Right cardiac atrium (tissue), 5 donors: ENCODE data around the gene METTL15. TPM values are rescaled to one million over a fixed set of nuclear protein-coding genes. Genes with fewer than 3 reads are reported as not detected.

Experiments
- ATAC-seq, 2 donors: fragments of 200-7000 bp; cut with Tn5 transposase; one replicate each; pipeline versions ENCODE4 v1.8.0 to v1.9.1; 2020; ENCODE audit warnings: moderate library complexity in 2 of 2, mild to moderate bottlenecking in 1 of 2
- DNase-seq, 3 donors: peaks; one replicate each; pipeline ENCODE4 v3.0.0-alpha.2; 2020
- H3K27ac ChIP-seq: one replicate; pipeline ENCODE4 v1.5.1; 2013; ENCODE audit warnings: mild to moderate bottlenecking, low read length, control low read depth, moderate library complexity
- H3K27me3 ChIP-seq: one replicate; pipeline ENCODE4 v1.6.1; 2013; ENCODE audit not compliant: control insufficient read depth, insufficient read depth
- H3K4me1 ChIP-seq: one replicate; pipeline ENCODE4 v1.6.1; 2013; ENCODE audit warnings: low read length; ENCODE audit not compliant: control insufficient read depth, insufficient read depth
- H3K4me3 ChIP-seq: one replicate; pipeline ENCODE4 v1.5.1; 2013; ENCODE audit warnings: low read length, control low read depth
- H3K9me3 ChIP-seq: one replicate; pipeline ENCODE4 v1.6.1; 2013; ENCODE audit warnings: low read length; ENCODE audit not compliant: control insufficient read depth
- WGBS: extraction: QIAGEN DNeasy Blood & Tissue Kit; methylation state at CpG from one replicate; pipeline ENCODE4 v1.1.7; 2013; 5-methylcytosine and 5-hydroxymethylcytosine counted together
- intact Hi-C, 4 donors: fragments of 100-400 bp; cut with DNase I; formaldehyde crosslinking; loops; one replicate each; pipeline versions ENCODE4 v1.11.0 to v1.14.0; 2022 to 2023
- polyA plus RNA-seq: library from polyadenylated mRNA; stranded (reverse); fragments of 200-250 nt; gene quantifications from one replicate; pipeline ENCODE4 v1.2.3, GENCODE V29; 2013
- total RNA-seq, 4 donors: library from RNA; stranded (reverse); fragmentation: NEBNext Ultra II Directional; extraction: Animal tissue kit (Norgen Biotek cat#: 25700); gene quantifications; one replicate each; pipeline ENCODE4 v1.2.1, GENCODE V29; 2021
- donor health status: healthy with polysubstance abuse.
- donor health status: DM: no; HTN: yes; CAD: no.
- donor health status: DM: no; HTN: no; CAD: no.
- donor health status: DM: no; HTN: yes; CAD: no; lungs with severe emphysema.
- donor health status: DM: yes; HTN: yes; CAD: no.

METTL15 gene
- total and polyA plus RNA-seq, 5 donors = 4.8 to 10.2 (median 8.8) TPM

GRCh38 chr11:28139841-28140415 lies 31.7 kb downstream of the METTL15 start:
- Histone ChIP-seq H3K9me3 (peaks cover 4% of the 10 kb centered on the region), H3K4me3 (no peak overlapping the region), H3K4me1 (no peaks in the 10 kb centered on the region), H3K27me3 (no peaks in the 10 kb centered on the region), H3K27ac (no peak overlapping the region)
- DNase-seq (no peak), ATAC-seq (no peak)
- intact Hi-C loops = no loop called here
- WGBS = 99% methylated on average over 5 of the region's 5 CpGs

DNA sequence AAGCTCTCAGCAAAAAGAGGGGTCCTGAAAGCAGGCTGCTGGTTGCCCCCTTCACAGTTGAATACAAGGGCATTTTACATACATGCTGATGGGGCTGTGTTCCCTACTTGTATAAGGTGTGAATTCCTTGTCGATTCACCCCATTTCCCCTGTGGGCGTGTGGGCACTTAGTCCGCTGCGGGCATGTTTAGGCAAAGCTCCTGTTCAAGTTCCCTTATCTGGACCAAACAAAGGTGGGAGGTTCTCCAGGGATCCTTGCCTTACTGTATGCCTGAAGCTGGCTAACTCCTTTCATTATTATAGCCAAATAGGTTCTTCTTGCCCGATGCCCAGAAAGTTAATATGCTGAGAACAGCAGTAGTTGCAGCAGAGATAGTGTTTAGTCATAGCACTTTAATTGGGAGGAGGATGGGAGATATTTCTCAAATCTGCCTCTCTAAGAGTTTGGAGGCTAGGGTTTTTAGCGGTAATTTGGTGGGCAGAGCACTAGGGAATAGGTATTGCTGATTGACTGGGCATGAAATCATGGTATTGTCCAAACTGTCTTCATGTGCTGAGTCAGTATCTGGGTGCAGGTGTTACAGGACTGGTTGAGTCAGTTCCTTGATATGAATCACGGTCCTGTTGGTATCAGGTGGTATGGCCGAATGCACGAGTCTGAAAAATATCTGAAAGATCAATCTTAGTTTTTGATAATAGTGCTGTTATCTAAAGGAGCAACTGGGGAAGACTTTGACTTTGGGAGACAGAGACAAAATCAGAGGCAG lies 32.7 kb downstream of the METTL15 start:
- no peaks in the 10 kb centered on the region for H3K27me3 ChIP-seq
- H3K27ac ChIP-seq = no peak overlapping the region
- ATAC-seq (no peak), DNase-seq (no peak)
- H3K9me3 ChIP-seq = peaks cover 4% of the 10 kb centered on the region
- no peak overlapping the region for H3K4me3 ChIP-seq
- intact Hi-C loops = no loop called here
- 97% methylated on average over 9 of the region's 9 CpGs for WGBS
- peaks cover 1% of the 10 kb centered on the region for H3K4me1 ChIP-seq

- intact Hi-C loops = no loop called here
Measured at GRCh38 chr11:28142724-28143123, 34.5 kb downstream of the METTL15 start.

DNA sequence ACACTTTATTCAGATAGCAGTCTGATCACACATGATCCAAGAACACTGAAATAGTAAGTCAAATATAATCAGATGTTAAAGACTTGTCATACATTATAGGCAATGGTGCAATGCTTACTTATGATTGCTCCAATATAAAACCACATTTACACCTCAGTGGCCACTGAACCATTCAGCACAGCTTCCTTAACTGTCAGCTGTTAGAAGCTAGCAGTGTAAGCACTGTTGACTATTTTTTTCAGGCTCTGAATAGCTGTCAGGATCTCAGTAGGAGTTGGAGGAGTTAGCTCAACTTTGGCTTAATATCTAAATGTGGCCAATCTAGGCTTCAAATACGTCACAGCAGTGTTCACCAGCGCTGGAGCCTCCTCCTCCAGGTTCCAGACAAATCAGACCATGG lies 36.6 kb downstream of the METTL15 start:
- peaks cover 2% of the 10 kb centered on the region for H3K9me3 ChIP-seq
- ATAC-seq (no peak), DNase-seq (no peak)
- WGBS = 82% methylated on average over 2 of the region's 2 CpGs
- H3K27me3 ChIP-seq = no peaks in the 10 kb centered on the region
- H3K4me1 ChIP-seq = peaks cover 1% of the 10 kb centered on the region
- H3K4me3 ChIP-seq = no peak overlapping the region
- H3K27ac ChIP-seq = no peak overlapping the region
- intact Hi-C loops = no loop called here

More at GRCh38 chr11:28142724-28143123, 34.5 kb downstream of the METTL15 start:
- Histone ChIP-seq H3K4me3 (no peak overlapping the region), H3K27me3 (no peaks in the 10 kb centered on the region), H3K9me3 (peaks cover 4% of the 10 kb centered on the region), H3K27ac (no peak overlapping the region), H3K4me1 (peaks cover 1% of the 10 kb centered on the region)
- ATAC-seq (no peak), DNase-seq (no peak)
- 94% methylated on average over 1 of the region's 1 CpG for WGBS

DNA sequence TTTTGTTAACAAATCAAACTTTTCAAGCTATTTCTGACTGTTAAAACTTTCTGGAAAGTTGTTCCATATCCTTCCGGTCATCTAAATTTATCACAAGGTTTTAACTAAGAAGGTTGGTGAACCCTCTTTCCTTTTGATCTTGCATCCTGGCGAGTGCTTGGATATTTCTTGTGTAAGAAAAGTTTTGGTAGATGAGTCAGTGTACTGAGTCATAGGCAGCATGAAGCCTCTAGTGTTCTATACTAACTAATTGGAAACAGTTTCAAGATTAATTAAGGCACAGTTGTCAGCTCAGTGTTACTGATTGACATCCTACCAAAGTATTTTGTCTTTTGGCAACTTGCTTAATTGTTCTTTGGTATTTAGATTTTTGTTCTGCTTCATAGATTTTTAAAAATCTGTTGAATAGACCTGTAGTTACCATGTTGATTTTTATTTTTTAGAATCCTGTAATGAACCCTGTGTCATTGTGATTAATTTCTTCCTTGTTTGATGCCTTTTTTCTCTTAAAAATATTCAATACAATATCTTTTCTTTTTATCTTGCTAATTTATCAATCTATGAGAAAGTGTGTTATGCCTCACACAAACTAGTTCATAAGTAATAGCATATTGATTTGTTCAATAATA lies 38.0 kb downstream of the METTL15 start:
- no peaks in the 10 kb centered on the region for H3K27me3 ChIP-seq
- peaks cover 1% of the 10 kb centered on the region for H3K4me1 ChIP-seq
- H3K9me3 ChIP-seq = no peaks in the 10 kb centered on the region
- no peak for ATAC-seq
- WGBS = 73% methylated on average over 2 of the region's 2 CpGs
- no peak overlapping the region for H3K4me3 ChIP-seq
- no peak overlapping the region for H3K27ac ChIP-seq
- no peak for DNase-seq
- intact Hi-C loops = no loop called here

DNA sequence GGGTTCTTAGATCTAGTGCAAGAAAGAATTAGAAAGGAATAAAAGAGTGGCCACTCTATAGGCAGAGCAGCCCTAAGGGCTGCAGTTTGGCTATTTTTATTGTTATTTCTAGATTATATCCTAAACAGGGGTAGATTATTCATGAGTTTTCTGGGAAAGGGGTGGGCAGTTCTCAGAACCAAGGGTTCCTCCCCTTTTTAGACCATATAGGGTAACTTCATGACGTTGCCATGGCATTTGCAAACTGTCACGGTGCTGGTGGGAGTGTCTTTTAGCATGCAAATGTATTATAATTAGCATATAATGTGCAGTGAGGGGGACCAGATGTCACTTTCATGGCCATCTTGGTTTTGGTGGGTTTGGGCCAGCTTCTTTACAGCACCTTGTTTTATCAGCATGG lies 44.6 kb downstream of the METTL15 start:
- ATAC-seq (no peak), DNase-seq (no peak)
- no peaks in the 10 kb centered on the region for H3K27me3 ChIP-seq
- H3K4me1 ChIP-seq = no peaks in the 10 kb centered on the region
- H3K9me3 ChIP-seq = no peaks in the 10 kb centered on the region
- intact Hi-C loops = no loop called here
- 97% methylated on average over 2 of the region's 2 CpGs for WGBS
- H3K27ac ChIP-seq = no peak overlapping the region
- no peak overlapping the region for H3K4me3 ChIP-seq

GRCh38 chr11:28153586-28153985 lies 45.4 kb downstream of the METTL15 start:
- DNase-seq (no peak), ATAC-seq (no peak)
- no peaks in the 10 kb centered on the region for H3K4me1 ChIP-seq
- H3K27ac ChIP-seq = no peak overlapping the region
- H3K27me3 ChIP-seq = no peaks in the 10 kb centered on the region
- no peak overlapping the region for H3K4me3 ChIP-seq
- intact Hi-C loops = no loop called here
- WGBS = 91% methylated on average over 2 of the region's 2 CpGs
- no peaks in the 10 kb centered on the region for H3K9me3 ChIP-seq

GRCh38 chr11:28168718-28169117 lies 60.5 kb downstream of the METTL15 start:
- H3K27ac ChIP-seq = no peak overlapping the region
- DNase-seq = no peak
- WGBS = 87% methylated on average over 2 of the region's 2 CpGs
- H3K9me3 ChIP-seq = no peaks in the 10 kb centered on the region
- no peak for ATAC-seq
- no peaks in the 10 kb centered on the region for H3K4me1 ChIP-seq
- intact Hi-C loops = no loop called here
- no peaks in the 10 kb centered on the region for H3K27me3 ChIP-seq
- no peak overlapping the region for H3K4me3 ChIP-seq

GRCh38 chr11:28169816-28170215 lies 61.6 kb downstream of the METTL15 start:
- Histone ChIP-seq H3K4me3 (no peak overlapping the region), H3K4me1 (no peaks in the 10 kb centered on the region), H3K27me3 (no peaks in the 10 kb centered on the region), H3K9me3 (no peaks in the 10 kb centered on the region), H3K27ac (no peak overlapping the region)
- ATAC-seq (no peak), DNase-seq (no peak)
- 92% methylated on average over 1 of the region's 1 CpG for WGBS
- intact Hi-C loops = no loop called here

GRCh38 chr11:28170759-28171158 lies 62.6 kb downstream of the METTL15 start:
- DNase-seq = no peak
- 95% methylated on average over 4 of the region's 4 CpGs for WGBS
- no peaks in the 10 kb centered on the region for H3K27me3 ChIP-seq
- intact Hi-C loops = no loop called here
- no peak overlapping the region for H3K4me3 ChIP-seq
- H3K4me1 ChIP-seq = no peaks in the 10 kb centered on the region
- no peaks in the 10 kb centered on the region for H3K9me3 ChIP-seq
- no peak overlapping the region for H3K27ac ChIP-seq
- ATAC-seq = no peak

DNA sequence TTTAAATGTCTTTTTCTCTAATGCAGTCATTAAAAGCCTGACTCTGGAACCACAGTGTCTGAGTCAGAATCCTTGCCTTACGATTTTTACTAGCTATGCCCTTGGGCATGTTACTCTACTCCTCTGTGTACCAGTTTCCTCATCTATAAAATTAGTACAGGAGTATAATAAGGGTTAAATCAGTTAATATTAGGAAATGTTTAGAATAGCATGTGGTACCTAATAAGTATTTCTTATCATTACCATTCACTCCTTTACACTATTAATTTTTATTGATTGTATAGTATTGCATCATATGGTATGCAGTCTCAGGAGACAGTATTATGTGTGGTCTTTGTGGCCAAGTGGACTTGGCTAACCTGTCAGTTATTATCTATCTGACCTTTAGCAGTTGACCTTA lies 68.2 kb downstream of the METTL15 start:
- WGBS = 93% methylated on average over 1 of the region's 1 CpG
- ATAC-seq = no peak
- intact Hi-C loops = no loop called here

More for the DNA sequence above, 68.2 kb downstream of the METTL15 start:
- H3K27me3 ChIP-seq = no peaks in the 10 kb centered on the region
- no peaks in the 10 kb centered on the region for H3K9me3 ChIP-seq
- no peaks in the 10 kb centered on the region for H3K4me1 ChIP-seq
- no peak overlapping the region for H3K4me3 ChIP-seq
- no peak overlapping the region for H3K27ac ChIP-seq
- DNase-seq = no peak
